ENCODE data around the gene DXO. TPM values are rescaled to one million over a fixed set of nuclear protein-coding genes. Genes with fewer than 3 reads are reported as not detected.

DXO gene
- total and polyA plus RNA-seq, 2 of the 13 experiments (the other 11 are each of a cell fraction or from before 2014, with no cell fraction given) = 18.6 to 26.2 TPM

DNA sequence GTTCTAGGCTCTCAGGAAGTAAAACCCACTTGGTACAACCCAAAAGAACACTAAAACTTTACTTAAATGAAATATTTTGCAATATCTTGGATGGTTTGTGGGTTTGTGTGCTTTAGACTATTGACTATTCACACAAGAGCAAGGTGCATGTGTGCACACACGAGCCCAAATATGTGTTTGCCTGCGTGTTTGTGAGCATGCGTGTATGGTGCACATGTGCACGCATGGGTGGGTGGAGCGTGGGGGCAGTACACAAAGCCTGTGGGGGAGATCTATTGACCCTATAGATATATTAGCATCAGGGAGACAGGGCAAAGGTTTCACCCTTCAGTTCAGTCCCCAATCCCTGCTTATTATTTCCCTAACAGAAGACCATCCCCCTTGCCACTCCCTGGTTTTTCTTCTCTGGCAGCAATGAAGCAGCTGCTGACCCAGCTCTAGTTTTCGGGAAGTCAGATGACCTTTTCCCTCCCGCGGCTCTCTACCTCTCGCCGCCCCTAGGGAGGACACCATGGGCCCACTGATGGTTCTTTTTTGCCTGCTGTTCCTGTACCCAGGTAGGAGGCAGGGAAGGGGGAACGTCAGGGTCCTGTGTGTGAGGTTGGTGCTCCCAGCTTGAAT lies 44.6 kb downstream of the DXO start, which contains the start of gene C2 (continued):
- TF ChIP-seq, protein P1, sequence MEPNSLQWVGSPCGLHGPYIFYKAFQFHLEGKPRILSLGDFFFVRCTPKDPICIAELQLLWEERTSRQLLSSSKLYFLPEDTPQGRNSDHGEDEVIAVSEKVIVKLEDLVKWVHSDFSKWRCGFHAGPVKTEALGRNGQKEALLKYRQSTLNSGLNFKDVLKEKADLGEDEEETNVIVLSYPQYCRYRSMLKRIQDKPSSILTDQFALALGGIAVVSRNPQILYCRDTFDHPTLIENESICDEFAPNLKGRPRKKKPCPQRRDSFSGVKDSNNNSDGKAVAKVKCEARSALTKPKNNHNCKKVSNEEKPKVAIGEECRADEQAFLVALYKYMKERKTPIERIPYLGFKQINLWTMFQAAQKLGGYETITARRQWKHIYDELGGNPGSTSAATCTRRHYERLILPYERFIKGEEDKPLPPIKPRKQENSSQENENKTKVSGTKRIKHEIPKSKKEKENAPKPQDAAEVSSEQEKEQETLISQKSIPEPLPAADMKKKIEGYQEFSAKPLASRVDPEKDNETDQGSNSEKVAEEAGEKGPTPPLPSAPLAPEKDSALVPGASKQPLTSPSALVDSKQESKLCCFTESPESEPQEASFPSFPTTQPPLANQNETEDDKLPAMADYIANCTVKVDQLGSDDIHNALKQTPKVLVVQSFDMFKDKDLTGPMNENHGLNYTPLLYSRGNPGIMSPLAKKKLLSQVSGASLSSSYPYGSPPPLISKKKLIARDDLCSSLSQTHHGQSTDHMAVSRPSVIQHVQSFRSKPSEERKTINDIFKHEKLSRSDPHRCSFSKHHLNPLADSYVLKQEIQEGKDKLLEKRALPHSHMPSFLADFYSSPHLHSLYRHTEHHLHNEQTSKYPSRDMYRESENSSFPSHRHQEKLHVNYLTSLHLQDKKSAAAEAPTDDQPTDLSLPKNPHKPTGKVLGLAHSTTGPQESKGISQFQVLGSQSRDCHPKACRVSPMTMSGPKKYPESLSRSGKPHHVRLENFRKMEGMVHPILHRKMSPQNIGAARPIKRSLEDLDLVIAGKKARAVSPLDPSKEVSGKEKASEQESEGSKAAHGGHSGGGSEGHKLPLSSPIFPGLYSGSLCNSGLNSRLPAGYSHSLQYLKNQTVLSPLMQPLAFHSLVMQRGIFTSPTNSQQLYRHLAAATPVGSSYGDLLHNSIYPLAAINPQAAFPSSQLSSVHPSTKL (CRISPR knock-in tag; IDR thresholded peaks at IDR 0.05) = peak; percentile 98
- TF ChIP-seq, protein P2, sequence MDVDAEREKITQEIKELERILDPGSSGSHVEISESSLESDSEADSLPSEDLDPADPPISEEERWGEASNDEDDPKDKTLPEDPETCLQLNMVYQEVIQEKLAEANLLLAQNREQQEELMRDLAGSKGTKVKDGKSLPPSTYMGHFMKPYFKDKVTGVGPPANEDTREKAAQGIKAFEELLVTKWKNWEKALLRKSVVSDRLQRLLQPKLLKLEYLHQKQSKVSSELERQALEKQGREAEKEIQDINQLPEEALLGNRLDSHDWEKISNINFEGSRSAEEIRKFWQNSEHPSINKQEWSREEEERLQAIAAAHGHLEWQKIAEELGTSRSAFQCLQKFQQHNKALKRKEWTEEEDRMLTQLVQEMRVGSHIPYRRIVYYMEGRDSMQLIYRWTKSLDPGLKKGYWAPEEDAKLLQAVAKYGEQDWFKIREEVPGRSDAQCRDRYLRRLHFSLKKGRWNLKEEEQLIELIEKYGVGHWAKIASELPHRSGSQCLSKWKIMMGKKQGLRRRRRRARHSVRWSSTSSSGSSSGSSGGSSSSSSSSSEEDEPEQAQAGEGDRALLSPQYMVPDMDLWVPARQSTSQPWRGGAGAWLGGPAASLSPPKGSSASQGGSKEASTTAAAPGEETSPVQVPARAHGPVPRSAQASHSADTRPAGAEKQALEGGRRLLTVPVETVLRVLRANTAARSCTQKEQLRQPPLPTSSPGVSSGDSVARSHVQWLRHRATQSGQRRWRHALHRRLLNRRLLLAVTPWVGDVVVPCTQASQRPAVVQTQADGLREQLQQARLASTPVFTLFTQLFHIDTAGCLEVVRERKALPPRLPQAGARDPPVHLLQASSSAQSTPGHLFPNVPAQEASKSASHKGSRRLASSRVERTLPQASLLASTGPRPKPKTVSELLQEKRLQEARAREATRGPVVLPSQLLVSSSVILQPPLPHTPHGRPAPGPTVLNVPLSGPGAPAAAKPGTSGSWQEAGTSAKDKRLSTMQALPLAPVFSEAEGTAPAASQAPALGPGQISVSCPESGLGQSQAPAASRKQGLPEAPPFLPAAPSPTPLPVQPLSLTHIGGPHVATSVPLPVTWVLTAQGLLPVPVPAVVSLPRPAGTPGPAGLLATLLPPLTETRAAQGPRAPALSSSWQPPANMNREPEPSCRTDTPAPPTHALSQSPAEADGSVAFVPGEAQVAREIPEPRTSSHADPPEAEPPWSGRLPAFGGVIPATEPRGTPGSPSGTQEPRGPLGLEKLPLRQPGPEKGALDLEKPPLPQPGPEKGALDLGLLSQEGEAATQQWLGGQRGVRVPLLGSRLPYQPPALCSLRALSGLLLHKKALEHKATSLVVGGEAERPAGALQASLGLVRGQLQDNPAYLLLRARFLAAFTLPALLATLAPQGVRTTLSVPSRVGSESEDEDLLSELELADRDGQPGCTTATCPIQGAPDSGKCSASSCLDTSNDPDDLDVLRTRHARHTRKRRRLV (CRISPR knock-in tag; IDR thresholded peaks at IDR 0.05) = no peak
- TF ChIP-seq TEAD3 (CRISPR knock-in tag; optimal IDR thresholded peaks at IDR 0.05; ENCODE audit: borderline replicate concordance) (peak; percentile 98), ZNF644 (CRISPR knock-in tag; IDR thresholded peaks at IDR 0.05; ENCODE audit: low read depth) (peak; percentile 46; the same call in 1 of the 2 replicates), ZNF276 (CRISPR knock-in tag; IDR thresholded peaks at IDR 0.05; ENCODE audit: low read depth) (no peak), ZNF570 (CRISPR knock-in tag; IDR thresholded peaks at IDR 0.05; ENCODE audit: borderline replicate concordance) (no peak), ZNF724P (CRISPR knock-in tag; IDR thresholded peaks at IDR 0.05; ENCODE audit: borderline replicate concordance) (0 out of 2 replicates have a peak, but pooled peaks have one; percentile 30), ZNF234 (CRISPR knock-in tag; conservative IDR thresholded peaks at IDR 0.05) (no peak), ZBTB7B (CRISPR knock-in tag; IDR thresholded peaks at IDR 0.05) (peak; percentile 33; the same call in 1 of the 2 replicates), NR0B2 (CRISPR knock-in tag; IDR thresholded peaks at IDR 0.05) (no peak), XBP1 (CRISPR knock-in tag; IDR thresholded peaks at IDR 0.05) (no peak)
- TF ChIP-seq, protein P3, sequence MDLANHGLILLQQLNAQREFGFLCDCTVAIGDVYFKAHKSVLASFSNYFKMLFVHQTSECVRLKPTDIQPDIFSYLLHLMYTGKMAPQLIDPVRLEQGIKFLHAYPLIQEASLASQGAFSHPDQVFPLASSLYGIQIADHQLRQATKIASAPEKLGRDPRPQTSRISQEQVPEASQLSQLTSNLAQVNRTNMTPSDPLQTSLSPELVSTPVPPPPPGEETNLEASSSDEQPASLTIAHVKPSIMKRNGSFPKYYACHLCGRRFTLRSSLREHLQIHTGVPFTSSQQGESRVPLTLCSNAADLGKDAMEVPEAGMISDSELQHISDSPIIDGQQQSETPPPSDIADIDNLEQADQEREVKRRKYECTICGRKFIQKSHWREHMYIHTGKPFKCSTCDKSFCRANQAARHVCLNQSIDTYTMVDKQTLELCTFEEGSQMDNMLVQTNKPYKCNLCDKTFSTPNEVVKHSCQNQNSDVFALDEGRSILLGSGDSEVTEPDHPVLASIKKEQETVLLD (CRISPR knock-in tag; IDR thresholded peaks at IDR 0.05; ENCODE audit: low read depth) = peak; percentile 70; the same call in 1 of the 2 replicates
- TF ChIP-seq, protein P4, sequence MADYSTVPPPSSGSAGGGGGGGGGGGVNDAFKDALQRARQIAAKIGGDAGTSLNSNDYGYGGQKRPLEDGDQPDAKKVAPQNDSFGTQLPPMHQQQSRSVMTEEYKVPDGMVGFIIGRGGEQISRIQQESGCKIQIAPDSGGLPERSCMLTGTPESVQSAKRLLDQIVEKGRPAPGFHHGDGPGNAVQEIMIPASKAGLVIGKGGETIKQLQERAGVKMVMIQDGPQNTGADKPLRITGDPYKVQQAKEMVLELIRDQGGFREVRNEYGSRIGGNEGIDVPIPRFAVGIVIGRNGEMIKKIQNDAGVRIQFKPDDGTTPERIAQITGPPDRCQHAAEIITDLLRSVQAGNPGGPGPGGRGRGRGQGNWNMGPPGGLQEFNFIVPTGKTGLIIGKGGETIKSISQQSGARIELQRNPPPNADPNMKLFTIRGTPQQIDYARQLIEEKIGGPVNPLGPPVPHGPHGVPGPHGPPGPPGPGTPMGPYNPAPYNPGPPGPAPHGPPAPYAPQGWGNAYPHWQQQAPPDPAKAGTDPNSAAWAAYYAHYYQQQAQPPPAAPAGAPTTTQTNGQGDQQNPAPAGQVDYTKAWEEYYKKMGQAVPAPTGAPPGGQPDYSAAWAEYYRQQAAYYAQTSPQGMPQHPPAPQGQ (CRISPR knock-in tag; IDR thresholded peaks at IDR 0.05; ENCODE audit: borderline replicate concordance) = 0 out of 2 replicates have a peak, but pooled peaks have one; percentile 27

Measured in HepG2 (cell line).